Globus pallidus (tissue), 1 donor: ENCODE measurements around the gene GALNTL6.
"Not testable (repeated sequence)": the region's sequence is repeated elsewhere in the genome, so short reads cannot be mapped to it uniquely, and the experiment has no call there.

ENCODE experiments used
- DNase-seq: peaks from one replicate; pipeline ENCODE4 v3.0.0-alpha.2; 2015; ENCODE audit warnings: low spot score

GALNTL6 gene

GRCh38 chr4:172945611-172946010 lies 1132.4 kb downstream of the GALNTL6 start:
- no peak for DNase-seq

DNA sequence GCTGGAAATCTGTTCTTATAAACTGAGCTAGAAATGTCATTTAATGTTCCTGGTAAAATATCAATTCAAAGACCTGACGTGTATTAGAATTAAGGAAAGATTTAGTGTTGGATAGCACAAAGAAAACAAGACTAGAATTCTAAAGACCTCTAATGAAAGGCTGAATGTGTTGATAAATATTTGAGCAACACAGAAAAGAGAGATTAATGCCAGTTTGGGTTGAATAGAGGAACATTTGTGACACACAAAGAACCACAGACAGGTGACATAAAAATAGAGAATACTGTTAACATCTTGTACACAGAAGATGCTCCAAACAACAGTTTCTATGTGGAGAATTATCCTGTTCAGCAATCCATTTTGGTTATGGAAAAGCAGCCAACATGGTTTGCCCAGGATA lies 1133.3 kb downstream of the GALNTL6 start:
- DNase-seq = no peak

- no peak for DNase-seq
These were observed 1134.4 kb downstream of the GALNTL6 start for GRCh38 chr4:172947594-172947993.

DNA sequence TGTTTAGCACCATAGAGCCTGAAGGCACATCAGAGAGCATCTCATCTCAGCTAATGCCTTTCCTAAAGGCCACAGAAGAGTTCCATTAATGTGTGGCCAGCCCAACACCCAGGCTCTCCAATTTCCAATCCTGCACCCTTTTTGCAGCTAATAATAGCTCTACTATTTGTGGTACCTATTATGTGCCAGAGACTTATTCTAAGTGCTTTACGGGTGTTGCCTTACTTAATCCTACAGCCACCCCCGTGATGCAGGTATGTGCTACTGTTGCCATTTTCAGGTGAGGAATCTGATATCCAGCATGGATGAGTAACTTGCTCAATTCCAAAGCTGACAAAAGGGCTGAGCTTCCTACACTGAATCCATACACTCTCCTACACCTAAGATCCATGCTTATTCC lies 1137.8 kb downstream of the GALNTL6 start:
- no peak for DNase-seq

GRCh38 chr4:172951679-172952451 lies 1138.7 kb downstream of the GALNTL6 start:
- DNase-seq = no peak

DNA sequence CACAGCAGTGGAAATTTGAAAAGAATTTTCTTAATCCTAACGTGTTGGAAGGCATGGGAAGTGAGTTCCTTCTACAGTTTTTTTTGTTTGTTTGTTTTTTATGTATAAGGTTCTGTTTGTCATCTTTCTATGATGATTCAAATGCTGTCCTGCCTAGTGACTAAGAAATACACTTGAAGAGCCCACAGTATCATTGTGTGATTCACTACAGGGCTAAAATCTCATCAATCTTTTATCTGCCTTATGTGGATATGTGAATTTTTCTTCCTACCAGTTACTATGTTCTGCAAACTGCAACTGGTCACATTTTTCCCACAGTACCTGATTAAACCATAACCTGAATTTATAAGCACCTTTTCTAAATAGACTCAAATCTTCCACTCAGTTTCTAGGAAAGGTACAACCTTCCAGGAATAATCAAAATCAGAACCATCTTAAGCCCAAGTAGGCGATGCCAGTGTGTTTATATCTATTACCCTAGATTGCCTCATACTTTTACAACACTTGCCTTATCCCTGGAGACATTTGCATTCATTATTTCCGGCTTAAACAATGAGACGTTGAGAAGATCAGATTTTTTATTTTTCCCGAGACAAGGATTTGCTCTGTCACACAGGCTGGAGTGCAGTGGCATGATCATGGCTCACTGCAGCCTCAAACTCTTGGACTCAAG lies 1140.8 kb downstream of the GALNTL6 start:
- no peak for DNase-seq

GRCh38 chr4:172956340-172956739 lies 1143.1 kb downstream of the GALNTL6 start:
- DNase-seq = not testable (repeated sequence)

DNA sequence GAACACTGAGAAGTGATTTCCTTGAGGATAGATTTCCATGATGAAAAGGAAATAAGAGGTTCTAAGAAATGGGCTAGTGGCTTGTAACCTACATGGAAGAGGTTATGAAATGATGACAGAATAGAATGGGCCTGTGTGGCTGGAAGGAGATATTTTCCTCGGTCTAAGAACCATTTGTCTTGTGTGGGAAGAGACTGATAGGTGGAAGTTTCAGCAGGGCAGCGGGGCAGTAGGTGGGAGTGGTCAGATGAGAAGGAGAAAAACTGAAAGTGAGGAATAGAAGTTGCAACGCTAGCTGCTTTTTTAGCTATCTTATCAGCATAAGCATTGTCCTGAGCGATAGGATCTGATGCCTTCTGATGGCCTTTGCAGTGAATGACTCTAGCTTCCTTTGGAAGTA lies 1144.0 kb downstream of the GALNTL6 start:
- DNase-seq = no peak

DNA sequence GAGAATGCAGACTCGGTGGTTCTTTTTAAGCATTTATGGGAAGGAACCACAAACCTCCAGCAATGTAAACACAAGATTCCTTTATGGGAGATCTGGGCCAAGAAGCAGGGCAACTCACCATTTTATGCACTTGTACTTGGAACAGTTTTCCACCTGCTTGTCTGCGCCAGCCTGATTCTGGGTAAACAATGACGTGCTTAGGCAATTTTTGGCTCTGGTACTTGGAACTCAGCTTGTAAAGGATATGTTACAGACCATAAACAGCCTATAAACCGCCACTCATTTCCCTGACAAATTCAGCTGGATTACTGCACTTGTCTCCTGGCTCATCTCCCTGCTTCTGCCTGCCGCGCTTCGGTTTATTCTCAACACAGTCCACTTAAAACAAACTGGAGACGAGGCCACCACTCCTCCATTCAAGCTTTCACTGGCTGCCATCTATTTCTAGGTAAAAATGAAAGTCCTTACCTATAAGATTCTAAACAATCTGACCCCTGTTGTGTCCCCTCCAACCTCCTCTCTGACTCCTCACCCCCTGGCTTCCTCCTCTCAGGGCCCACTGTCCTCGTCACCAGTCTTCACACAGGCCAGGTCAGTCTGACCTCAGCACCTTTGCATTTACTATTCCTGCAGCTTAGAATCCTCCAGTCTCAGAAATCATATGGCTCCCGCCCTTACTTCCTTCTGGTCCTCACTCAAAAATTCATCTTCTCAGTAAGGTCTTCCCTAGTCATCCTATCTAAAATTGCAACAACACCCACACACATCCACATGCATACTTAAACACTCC lies 1149.6 kb downstream of the GALNTL6 start:
- DNase-seq = no peak

DNA sequence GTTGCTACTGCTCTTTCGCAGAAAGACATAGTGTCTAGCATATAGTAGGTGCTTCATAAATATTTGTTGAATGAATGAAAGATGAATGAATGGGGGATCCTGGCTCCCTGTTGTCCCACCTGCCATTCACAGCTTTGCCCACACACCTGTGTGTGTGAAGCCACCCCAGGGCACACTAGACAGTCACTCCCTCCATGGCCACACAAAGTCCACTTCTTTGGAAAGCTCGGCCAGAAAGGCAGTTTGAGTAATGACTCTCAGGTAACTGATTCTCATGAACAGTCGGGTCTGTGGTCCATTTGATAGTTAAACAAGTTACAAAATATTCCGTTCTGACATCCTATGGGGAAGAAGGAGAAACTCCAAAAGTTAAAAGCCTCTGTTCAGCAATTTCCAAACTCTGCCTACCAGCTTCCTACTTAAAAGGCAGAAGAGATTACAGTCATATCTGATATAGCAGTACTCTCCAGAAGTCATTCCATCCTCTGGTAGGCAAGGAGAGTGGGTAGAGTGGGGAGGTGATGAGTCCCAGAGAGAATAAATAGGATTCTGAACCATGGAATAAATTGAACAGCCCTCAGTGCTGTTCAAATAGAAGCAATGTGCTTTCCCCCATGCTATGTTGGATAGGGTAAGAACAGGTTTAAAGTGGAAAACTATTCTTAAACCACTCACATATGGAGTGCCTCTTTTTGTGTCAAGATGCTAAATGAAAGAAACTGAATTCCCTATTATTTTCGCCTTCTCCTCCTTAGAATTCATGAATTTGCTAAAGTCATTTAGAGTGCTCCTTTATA lies 1150.5 kb downstream of the GALNTL6 start:
- DNase-seq = no peak

DNA sequence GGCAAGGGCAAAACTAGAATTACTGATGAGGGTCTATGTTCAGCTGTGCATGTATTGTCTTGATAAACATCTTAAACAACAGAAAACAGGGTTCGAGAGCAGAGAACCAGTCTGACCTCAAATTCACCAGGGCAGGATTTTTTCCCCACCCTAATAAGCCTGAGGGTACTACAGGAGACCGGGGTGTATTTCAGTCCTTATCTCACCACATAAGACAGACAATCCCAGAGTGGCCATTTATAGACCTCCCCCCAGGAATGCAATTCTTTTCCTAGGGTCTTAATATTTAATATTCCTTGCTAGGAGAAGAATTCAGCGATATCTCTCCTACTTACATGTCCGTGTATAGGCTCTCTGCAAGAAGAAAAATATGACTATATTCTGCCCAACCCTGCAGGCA lies 1157.0 kb downstream of the GALNTL6 start:
- not testable (repeated sequence) for DNase-seq

DNA sequence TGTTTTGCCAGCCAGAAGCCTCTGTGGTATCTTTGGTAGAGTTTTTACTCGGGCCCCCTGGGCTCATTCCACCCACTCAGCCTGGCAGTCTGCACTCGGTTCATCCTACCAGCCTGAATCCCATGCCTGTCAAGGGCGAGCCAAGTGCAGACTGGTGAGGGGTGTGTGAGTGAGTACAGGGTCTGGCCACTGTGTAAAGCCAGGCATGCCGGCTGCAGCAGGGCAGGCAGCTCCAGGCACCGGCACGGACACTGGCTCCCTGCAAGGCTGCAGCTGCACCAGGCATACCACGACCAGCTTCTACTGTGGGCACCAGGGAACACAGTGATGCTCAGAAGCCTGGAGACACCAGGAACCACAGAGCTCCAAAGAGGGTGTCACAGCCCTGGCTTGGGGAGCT lies 1161.4 kb downstream of the GALNTL6 start:
- no peak for DNase-seq

DNA sequence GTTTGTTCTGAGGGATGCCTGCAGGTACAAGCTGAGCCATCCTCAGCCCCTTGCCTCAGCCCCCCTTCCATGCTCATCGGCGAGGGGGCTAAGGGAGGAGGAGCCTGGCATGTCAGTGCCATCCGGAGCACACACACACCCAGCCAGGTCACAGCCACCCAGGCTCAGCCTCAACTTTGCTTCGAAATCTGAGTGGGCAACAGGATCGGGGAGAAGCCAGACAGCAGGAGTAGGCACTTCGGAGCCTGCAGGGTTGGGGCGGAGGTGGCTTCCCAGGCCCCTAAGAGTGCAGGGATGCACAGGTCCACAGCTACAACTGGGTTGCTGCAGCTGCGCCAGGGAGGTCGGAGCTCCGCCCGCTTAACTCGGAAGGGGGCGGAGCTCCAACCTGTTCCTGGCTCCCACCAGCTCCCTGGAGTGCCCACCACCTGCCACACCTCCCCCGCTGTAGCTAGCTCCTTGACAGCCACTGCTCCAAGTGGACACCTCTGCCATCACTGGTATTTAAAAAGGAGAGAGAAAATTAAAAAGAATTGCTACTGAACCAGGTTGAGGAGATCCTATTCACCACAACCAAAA lies 1162.5 kb downstream of the GALNTL6 start:
- DNase-seq = no peak

- not testable (repeated sequence) for DNase-seq
These were observed 1164.4 kb downstream of the GALNTL6 start for GRCh38 chr4:172977491-172978041.

- DNase-seq = no peak
These were observed 1165.6 kb downstream of the GALNTL6 start for GRCh38 chr4:172978848-172979247.

- DNase-seq = no peak
These were observed 1166.1 kb downstream of the GALNTL6 start for GRCh38 chr4:172979332-172979731.

- no peak for DNase-seq
These were observed 1167.0 kb downstream of the GALNTL6 start for GRCh38 chr4:172980219-172980618.

DNA sequence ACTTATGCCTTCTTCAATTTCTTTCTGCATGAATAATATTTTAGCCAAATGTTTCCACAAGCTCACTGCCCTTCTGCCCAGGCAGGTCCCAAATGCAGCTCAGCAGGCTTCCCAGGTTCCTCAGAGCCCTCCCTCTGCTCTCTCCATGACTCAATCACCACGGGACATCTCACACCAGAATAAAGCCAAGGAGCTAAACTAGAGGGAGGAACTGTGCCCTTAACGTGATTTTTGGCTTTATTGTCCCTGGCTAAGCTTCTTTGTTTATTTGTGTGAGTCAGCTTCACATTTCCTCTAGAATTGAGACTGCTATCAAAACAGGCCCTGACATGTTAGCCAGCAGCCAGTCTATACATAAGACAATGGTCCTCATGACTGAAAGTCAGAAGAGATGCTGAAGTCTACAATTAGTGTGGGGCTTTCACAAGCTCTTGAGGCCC lies 1169.0 kb downstream of the GALNTL6 start:
- no peak for DNase-seq

DNA sequence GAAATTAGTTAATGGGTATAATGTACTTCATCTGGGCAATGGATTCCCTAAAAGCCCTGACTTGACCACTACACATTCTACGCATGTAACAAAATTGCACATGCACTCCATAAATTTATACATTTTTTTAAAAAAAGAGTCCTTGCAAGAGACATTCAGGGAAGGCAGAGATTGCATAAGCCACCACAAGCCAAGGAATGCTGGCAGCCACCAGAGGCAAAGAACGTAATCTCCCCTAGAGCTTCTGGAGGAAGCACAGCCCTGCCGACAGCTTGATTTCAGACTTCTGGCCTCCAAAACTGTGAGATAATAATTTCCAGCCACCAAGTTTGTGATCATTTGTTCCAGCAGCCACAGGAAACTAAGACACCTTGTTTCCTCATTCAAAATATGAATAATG lies 1169.8 kb downstream of the GALNTL6 start:
- DNase-seq = no peak

DNA sequence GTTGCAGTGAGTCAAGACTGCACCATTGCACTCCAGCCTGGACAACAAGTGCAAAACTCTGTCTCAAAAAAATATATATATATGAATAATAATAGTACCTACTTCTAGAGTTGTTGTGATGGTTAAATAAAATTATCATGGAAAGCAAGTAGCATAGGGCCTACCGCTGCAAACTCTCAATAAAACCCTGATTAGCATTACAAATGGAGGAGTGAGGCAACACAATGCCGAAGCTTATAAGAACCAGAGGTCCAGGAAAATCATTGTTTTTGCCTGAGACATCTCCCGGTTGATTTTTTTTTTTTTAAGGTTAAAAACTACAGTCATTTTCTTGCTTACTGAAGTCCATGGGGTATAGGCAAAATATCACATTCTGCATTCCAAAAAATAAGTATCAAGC lies 1170.4 kb downstream of the GALNTL6 start:
- no peak for DNase-seq

GRCh38 chr4:172985552-172985951 lies 1172.3 kb downstream of the GALNTL6 start:
- DNase-seq = no peak
